DMS53 treated with DMSO at 0.1 percent for 48 hours (cell line): ENCODE measurements around the gene DSCAML1.

Experiments
- DNase-seq: peaks from one replicate; lab custom pipeline; 2025; ENCODE audit not compliant: unreplicated experiment; lab: John Stamatoyannopoulos, UW

DSCAML1 gene

DNA sequence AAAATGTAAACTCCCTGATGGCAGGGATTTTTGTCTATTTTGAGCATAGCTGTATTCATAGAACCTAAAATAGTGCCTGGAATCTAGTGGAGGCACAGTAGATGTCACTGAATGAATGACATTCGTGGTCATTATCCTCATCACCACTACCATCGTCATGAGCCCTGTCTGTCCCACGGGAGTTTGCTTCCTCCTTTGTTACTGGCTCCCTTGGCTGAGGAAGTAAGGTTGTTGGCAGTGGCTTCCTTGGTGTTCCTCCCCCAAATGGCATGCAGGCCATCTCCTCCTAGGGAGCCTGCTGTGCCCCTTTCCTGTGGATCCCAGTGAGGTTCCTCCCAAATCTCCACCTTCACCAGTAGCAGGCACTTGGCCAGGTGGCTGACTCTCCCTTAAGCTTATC lies 286.4 kb downstream of the DSCAML1 start:
- no peak for DNase-seq

DNA sequence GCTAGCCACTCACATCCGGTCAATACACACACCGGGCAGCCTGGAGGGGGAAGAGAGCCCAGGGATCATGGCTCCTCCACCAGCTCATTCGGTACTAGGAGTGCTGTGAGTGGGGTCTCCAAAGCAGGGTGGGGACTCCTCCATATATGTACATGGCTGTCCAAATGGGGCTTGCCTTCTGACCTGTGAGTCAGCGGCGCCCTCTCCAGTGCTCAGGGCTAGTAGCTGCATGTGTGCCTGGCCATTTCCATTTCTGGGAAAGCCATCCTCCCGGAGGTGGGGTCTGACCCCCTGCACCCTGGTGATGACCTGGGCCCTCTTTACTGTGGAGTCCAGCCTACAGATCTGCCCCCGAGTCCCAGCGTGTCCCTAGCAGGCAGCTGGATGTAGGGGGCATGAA lies 287.5 kb downstream of the DSCAML1 start:
- no peak for DNase-seq

DNA sequence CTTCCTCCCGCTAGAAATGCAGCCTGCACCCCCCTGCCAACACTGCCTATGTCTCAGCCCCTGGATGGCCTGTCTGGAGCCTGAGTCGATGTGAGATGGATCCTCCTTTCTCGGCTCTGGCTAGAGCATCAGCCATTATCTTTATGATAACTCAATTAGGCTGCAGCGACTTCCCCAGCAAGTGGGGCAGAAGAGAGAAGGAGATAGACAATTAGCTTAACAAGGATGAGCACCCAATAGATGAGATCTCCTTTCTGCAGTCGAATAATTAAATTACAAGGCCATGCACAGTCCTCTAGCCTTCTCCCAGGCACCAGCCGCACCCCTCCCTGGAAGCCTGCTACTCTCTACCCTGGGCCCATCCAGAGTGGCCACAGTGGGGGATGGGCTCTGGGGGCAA lies 290.0 kb downstream of the DSCAML1 start:
- no peak for DNase-seq

DNA sequence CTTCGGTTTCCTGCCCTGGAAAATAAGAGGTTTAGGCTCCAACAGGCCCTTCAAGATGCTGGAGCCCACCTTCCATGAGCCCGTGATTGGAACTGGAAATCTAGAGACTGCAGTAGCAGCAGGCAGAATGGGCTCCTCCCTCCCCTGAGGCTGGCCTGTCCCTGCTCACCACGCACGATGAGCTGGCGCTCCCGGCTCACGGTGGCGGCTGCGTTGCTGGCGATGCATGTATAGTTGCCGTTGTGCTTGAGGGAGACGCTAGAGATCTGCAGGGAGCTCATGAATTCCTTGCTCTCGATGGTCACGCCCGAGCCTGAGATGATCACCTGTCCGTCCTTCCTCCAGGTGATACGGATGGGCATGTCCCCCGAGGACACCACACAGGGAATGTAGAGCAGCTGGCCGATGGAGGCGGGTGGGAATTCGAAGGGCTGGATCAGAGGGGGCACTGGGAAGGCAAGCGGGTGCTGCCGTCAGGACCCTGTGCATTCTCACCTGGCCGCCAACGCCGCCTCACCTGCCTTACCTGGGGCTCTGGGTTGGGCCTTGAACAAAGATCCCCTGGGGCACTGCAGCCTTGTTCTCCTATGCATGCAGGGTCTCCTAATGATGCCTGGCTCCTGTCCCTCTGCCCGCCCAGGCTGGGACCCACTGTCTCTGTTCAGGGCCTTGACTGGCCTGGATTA lies 291.6 kb downstream of the DSCAML1 start:
- no peak for DNase-seq

DNA sequence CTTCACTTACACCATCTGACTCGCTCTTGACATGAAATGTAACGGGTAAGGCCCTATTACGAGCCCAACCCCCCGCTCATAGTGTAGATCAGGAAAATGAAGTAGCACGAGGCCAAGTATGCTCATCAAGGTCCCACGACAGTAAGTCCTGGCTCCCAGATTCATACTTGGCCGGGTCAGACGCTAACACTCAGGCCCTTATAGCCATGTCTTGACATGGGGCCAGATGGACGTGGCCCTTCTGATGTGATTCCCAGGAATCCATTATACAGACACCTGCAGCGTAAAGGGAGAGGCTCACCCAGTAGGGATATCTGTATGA lies 294.3 kb downstream of the DSCAML1 start:
- DNase-seq: no peak

DNA sequence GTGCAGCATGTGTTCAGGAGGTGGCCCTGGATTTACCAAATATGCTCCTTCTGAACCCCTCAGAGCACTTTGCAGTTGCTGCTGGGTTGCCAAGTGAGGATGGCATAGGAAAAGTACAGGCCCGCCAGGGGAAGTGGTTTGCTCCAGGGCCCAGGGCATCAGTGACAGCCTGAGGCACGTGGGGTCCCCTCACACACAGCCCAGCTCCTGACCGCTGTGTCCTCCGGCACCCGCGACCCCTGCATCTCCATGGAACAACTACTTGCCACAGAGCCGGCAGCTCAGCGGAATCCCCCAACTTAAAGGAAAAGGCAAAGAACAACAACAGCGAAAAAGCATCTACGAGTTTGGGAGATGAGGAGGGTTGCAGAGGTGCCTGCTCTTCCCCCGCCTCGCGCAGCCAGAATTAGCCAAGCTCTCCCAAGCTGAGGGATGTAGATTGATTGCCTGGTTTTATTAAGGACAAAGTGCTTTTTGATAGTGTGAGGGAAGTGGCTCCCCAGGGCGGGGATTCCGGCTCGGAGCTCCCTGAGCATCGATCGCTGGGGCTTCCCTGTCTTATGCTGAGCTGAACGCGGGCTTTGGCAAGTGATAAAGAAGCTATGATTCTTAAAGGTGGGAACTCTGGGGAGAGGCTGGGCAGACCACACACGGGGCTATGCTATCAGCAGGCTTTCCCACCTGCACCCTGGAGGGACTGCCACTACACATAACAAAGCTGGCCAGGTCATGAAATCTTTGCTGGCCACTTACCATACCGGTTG lies 294.8 kb downstream of the DSCAML1 start:
- no peak for DNase-seq

DNA sequence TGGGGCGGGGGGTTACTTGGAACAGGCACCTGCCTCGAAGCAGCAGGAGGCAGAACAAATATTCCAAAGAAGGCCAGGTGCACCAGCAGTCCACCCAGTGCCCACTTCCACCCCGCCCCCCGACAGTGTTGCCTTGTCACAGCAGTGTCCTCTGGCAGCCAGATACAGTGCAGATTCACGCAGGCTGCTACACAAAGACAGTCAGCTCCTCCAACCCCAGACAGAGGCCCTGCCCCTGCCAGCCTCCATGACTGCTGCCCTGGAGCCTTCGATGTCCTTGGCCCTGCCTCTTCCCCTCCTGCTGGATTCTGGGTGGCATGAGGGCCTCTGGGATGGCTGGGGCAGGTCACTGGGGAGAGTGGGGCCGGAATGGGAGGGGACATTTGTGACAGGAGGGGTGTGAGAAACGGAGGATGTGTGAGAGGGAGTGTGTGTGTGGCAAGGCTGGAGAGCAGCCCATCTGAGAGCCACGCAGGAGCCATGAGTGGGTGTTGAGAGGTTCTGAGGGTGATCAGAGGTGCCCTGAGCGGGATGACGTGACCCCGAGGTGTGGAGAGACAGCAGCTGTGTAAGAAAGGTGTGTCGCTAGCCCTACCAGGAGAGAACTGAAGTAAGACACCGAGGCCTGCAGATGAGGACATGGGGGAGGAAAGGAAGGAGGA lies 295.6 kb downstream of the DSCAML1 start:
- peak; percentile 22 for DNase-seq

DNA sequence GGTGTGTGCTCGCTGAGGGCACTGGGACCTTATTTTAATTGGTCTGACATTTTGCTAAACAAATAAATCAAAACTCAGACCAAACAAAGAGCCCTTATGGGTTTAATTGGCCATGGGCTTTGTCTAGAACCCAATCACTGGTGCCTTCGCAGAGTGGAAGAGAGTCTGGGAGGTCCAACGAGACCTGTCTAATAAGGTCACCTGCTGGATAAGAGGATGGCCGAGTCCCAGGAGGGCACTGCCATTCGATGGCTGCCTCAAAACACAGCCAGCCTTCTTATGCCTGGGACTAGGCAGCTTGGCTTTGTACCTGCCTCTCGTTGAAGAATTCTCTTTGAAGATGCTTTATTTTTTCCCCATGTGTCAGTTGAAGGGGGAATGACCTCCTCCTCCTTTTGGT lies 298.2 kb downstream of the DSCAML1 start:
- no peak for DNase-seq

DNA sequence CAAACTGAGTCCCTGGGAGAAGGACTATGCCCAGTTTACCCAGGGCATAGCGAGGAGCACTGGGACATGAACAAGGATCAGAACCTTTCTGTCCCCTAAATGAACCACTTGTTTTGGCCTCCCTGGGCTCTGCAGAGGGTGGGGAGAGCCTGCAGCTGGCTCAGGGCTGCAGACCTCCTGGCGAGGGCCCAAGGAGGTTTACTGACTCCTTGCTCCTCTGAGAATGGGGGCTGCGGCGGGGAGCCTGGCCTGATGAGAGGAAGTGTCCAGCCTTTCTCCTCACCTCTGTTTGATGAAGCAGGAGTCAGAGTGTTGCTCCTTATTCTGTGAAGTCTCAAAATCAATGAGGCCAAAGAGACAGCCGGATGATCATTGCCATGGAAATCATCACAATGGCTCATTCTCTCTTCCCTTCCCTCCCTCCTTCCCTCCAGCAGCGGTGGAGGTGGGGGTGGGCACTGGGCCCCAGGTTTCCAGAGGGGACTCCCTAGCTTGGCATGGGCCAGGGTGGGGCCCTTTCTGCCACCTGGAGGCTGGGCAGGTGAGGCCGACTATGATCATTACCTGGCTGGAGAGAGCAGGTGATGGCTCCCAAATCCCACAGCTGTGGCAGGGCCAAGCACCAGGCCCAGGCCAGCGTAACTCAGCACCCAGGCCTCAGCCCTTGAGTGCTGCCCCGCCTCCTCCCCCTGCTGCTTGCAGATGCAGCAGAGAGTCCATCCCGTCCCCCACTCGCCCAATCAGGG lies 299.6 kb downstream of the DSCAML1 start:
- no peak for DNase-seq

DNA sequence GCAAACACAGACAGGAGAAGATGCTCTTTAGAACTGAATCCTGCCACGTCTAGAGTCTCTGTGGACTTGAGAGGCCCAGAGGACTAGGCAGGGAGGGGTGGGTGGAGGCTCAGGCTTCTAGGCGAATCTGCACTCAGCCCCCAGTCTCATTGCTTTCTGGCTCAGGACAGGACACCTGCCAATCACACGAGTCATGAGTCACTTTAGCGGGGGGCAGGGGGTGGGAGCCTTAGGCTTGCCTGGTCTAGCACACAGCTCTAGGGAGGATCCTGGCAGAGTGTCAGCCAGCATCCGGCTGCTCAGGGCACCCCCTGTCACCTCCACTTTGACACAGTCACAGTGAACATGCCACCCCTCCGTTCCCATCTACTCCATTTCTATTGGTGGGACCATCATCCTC lies 301.7 kb downstream of the DSCAML1 start:
- DNase-seq: no peak

DNA sequence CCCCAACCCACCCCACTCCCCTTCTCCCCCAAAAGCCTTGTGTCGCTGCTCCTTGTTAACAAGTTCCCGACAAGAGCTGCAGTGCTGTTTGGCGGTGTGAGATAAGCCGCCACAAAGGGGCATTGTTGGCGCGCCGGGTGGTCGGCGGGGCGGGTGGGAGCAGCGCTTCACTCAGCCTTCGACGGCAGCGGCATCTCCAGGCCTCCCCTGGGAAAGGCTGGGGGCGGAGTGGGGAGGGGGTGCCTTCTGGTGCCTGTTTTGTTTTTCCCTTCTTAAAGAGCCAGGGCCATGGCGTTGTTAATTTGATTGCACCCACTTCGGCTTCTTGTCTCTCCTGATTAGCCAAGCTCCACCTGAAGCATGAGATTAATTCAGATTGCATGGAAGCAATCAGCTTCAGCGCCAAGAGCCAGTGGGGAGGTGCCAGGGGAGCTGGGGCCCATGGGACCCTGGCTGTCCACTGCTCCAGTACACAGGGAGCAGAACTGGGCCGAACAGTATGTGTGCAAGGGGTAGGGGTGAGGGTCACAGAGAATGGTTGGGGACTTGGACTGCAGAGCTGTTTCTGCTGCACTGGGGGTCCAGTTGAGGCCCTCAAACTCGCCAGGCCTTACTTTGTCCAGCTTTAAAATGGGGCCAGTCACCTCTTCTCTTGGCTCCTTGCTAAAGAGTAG lies 304.3 kb downstream of the DSCAML1 start:
- DNase-seq: no peak

DNA sequence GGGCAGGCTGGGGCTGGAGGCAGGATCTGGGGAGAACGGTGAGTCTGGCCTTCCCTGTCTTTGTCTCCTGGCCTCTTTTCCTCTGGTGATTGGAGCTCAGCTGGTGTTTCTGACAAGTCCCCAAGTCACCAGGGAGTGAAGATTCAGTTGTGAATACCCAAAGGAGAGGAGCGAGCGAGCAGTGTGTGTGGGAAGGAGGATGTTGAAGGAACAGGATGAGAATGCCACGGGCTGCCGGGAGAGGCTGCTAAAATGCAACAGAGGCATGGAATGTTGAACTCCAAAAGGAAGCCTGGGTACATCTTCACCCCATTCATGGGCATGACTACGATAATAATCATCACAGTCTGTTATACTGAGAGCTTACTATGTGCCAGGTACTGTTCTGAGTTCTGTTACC lies 306.1 kb downstream of the DSCAML1 start:
- DNase-seq: no peak

DNA sequence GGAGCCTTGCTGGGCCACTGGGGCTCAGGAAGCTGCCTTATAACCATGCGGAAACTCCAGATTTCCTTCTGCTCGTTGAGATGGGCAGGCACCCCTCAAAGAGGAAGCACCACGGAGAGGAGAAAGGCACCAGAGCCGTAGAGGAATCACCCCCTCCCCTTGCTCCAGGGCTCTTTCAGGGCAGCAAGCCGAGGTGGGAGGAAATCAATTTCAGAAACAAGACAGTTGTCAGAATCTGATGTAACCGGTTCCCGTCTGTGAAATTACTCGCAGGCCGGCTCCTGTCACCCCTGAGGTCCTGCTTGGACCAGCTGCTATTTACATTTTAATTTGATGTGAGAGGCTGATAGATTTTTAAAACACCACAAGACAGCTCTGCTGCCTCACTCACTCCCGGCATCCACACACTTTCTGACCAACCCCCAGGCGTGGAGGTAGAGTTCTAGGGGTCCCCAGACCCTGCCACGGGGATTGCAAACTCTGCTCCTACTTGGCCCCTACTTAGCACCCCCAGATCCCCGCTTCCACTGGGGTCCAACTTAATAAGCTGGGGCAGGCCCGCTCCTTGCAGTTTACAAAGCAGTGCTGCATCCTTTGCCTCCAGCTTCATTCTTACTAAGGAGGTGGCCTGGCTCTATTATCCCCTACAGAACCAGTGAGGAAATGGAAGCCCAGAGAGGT lies 306.9 kb downstream of the DSCAML1 start:
- no peak for DNase-seq

DNA sequence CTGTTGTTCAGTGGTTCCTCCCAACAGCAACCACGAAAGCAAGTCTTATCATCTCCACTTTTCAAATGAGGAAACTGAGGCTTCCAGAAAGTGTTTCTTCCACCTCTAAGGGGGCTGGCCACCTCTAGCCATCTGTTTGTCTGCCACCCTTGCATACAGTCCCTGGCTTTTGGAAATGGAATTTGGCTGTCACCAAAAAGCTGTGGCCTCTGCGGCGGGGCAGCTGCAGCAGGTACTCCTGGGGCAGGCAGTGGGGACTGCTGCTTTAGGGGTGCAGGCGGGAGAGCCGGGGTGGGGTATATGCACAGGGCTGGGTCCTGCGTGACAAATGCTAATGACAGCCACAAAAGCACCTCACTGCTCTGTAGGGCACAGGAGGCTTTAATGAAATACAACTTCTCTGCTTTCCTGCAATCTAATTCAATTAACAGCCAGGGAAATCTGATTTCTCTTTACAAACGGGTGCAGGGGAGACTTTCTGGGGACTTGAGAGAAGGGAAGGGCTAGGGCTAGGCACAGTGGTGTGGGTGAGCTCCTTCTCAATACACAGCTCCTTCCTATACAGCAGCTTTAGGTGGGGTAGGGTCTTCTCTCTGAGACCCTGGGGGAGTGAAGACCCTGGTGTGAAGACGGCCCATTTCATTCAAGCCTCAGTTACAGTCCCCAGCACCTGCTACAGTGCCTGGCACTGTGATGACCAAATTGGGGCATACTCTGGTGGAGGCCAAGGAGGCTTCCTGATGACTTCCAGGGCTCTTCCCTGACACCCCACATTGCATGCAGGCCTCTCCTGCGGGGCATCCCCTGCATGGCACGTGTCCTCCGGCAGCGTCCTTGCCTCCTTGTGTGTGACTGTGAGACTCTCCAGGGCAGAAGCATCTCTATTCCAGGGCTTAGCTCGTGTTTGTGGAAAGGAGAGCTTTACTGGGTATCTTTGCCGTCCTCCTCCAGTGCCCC lies 307.7 kb downstream of the DSCAML1 start:
- DNase-seq: no peak

DNA sequence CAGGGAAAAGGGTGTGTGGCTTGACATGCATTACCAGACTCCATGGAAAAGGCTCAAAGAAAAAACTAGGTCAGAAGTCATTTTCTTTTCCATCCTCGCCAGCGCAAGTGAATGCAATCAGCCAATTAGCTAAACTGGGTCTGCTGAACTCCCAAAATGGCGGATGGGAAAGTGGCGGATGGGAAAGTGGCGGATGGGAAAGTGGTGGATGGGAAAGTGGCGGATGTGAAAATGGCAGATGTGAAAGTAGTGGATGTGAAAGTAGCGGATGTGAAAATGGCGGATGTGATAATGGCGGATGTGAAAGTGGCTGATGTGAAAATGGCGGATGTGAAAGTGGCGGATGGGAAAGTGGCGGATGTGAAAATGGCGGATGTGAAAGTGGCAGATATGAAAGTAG lies 311.0 kb downstream of the DSCAML1 start:
- DNase-seq: no peak

DNA sequence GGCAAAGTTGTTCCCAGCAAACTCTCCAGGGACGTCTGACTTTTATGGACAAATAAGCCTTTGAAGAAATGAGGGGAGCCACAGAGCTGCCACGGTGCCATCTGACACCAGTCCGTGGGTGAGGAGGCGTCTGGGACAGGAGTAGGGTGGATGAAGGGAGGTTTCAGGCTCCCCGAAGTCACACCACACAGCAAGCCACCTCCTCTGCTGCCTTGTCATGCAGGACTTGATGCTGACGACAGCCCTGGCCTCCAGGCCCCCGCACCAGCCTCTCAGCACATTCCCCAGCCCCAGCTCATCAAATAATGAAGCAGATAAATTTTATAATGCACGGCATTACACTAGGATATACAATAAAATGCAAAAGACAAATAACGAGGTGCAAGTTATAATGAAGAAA lies 312.9 kb downstream of the DSCAML1 start:
- no peak for DNase-seq

DNA sequence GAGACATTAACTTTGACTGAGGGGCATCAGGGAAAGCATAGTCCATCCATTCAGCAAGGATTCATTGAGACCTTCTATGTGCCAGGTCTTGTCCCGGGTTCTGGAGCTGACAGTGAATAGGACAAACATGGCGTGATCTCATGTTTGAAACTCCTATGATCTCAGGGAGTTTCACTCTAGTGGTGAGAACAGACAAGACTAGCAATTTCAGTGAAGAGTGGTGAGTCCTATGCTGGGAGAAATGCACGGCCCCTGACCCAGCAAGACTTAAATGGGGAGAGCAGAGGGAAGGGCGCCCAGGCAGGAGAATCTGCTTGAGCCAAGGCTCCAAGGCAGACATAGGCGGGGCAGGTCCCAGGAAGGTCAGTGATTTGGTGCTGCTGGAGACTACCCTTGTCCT lies 313.6 kb downstream of the DSCAML1 start:
- no peak for DNase-seq

DNA sequence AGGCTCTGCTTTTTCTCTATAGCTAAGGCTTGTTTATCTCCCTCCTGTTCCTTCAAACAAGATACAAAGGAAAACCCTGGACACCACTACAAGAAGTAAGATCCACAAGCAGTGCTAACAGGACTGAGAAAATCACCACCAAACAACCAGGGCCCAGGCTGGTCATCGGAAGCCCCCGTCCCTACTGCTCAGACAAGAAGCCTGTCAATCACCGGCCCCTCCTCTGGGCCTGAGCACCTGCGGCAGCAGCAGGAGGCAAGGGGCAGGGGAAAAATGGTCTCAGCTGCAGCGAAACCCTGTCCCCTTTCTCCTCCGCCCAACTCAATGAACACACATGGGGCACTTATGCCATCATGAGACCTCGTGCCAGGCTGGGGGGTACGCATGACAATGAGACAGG lies 314.1 kb downstream of the DSCAML1 start:
- DNase-seq: no peak

DNA sequence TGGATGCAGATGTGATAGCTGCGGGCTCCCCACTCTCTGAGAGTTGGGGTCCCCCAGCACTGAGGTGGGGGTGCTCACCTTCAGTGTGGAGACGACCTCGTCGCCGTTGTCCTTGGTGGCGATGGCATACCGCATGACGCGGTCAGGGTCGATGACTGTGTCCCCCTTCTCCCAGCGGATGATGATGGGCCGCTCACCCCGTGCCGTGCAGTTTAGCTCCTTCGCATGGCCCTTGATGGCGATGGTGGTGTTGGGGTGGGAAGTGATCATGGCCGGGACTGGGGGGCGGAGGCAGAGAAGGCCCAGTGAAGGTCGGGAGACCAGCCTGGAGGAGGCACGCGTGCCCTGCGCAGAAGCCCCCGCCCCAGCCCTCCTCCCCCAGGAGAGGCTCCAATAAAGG lies 315.1 kb downstream of the DSCAML1 start:
- no peak for DNase-seq

DNA sequence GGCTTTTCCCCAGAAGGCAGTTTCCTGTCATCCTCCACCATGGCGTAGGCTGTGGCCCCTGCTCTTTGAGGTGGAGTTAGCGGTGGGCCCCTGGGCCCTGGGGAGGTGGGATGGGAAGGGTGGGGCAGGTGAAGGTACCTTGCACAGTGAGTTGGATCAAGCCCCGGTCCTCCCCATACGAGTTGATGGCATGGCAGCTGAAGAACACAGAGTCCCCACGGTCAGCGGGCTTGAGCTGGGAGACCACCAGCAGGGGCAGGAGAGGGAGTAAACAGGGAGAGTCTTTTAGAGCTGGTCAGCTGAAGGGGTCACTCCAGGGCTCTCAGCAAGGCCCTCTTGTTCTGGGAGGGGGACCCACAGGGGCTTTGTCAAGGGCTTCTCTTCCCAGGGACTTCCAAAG lies 316.0 kb downstream of the DSCAML1 start:
- no peak for DNase-seq
